H1 (cell line): ENCODE measurements around the gene SEC61G. TPM values are rescaled to one million over a fixed set of nuclear protein-coding genes. Genes with fewer than 3 reads are reported as not detected.

ENCODE experiments used
- E2F6 ChIP-seq: IDR thresholded peaks from 2 replicates; pipeline ENCODE4 v1.6.1; 2012; ENCODE audit warnings: inconsistent platforms
- EZH2 ChIP-seq: fragments of 200-600 bp; sonication (generic); IDR thresholded peaks from 2 replicates; pipeline ENCODE4 v1.7.1; 2012; ENCODE audit warnings: low read depth, mild to moderate bottlenecking, moderate library complexity, low read length, inconsistent platforms; ENCODE audit not compliant: severe bottlenecking
- FOSL1 ChIP-seq: IDR thresholded peaks from 2 replicates; pipeline ENCODE4 v1.6.1; 2011; ENCODE audit warnings: mild to moderate bottlenecking, low read depth, low read length, moderate library complexity; ENCODE audit not compliant: insufficient read depth
- JUND ChIP-seq: IDR thresholded peaks from 2 replicates; pipeline ENCODE4 v1.6.1; 2011; ENCODE audit warnings: mild to moderate bottlenecking, improper control_type of control experiment, low read length
- KDM1A ChIP-seq: fragments of 200-600, 300-600 bp; sonication (generic); IDR thresholded peaks from 2 replicates; pipeline ENCODE4 v1.7.1; 2016; ENCODE audit warnings: mild to moderate bottlenecking, low read length, borderline replicate concordance
- RAD21 ChIP-seq, 2 experiments: IDR thresholded peaks in 1 of 2; conservative IDR thresholded peaks in 1 of 2; 2 replicates each; pipeline ENCODE4 v1.6.1; 2011; ENCODE audit warnings: low read depth in 2 of 2, low read length in 2 of 2, improper control_type of control experiment in 1 of 2, inconsistent platforms in 1 of 2, mild to moderate bottlenecking in 1 of 2, moderate library complexity in 1 of 2
- TEAD4 ChIP-seq: IDR thresholded peaks from 2 replicates; pipeline ENCODE4 v1.6.1; 2012; ENCODE audit warnings: low read depth, low read length, inconsistent platforms, mixed read lengths
- USF2 ChIP-seq: IDR thresholded peaks from 2 replicates; pipeline ENCODE4 v1.6.1; 2011; ENCODE audit warnings: low read length, improper control_type of control experiment
- polyA plus RNA-seq, 7 experiments: library from polyadenylated mRNA; depleted of rRNA in 3 of 7; stranded (reverse) in 5 of 7; unstranded in 2 of 7; fragments of >200 nt in 5 of 7; fragments of 200-250 nt in 2 of 7; gene quantifications; 1 replicate in 5 of 7; 2 replicates in 1 of 7; 4 replicates in 1 of 7; pipeline versions ENCODE4 v1.2.1 to v1.2.3, GENCODE V29; 2011 to 2013; ENCODE audit warnings: missing spikeins in 2 of 7, mixed read lengths in 2 of 7
- total RNA-seq: library from RNA; stranded (reverse); fragmentation: NEBNext Ultra II Directional; extraction: Animal tissue kit (Norgen Biotek cat#: 25700); gene quantifications from 2 replicates; pipeline ENCODE4 v1.2.1, GENCODE V29; 2021
- TF ChIP-seq, protein P1 (sequence below): fragments of 300-600 bp; sonication (generic); IDR thresholded peaks from 2 replicates; pipeline ENCODE4 v1.7.1; 2012; ENCODE audit warnings: low read length, moderate library complexity, mild to moderate bottlenecking, inconsistent platforms; ENCODE audit not compliant: insufficient replicate concordance

Gene SEC61G
- total and polyA plus RNA-seq, 2 of the 8 experiments (the other 6 are each of a cell fraction or from before 2014, with no cell fraction given) = 142 to 274 TPM

DNA sequence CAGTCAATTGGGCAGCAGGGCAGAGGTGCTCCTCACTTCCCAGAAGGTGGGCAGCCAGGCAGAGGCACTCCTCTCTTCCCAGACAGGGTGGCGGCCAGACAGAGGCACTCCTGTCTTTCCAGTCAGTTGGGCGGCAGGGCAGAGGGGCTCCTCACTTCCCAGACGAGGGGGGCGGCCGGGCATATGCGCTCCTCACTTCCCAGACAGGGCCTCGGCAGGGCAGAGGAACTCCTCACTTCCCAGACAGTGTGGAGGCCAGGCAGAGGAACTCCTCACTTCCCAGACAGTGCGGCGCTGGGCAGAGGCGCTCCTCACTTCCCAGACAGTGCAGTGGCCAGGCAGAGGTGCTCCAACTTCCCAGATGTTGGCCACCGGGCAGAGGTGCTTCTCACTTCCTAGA is 33.4 kb upstream of the SEC61G start (continued):
- TF ChIP-seq, protein P1, sequence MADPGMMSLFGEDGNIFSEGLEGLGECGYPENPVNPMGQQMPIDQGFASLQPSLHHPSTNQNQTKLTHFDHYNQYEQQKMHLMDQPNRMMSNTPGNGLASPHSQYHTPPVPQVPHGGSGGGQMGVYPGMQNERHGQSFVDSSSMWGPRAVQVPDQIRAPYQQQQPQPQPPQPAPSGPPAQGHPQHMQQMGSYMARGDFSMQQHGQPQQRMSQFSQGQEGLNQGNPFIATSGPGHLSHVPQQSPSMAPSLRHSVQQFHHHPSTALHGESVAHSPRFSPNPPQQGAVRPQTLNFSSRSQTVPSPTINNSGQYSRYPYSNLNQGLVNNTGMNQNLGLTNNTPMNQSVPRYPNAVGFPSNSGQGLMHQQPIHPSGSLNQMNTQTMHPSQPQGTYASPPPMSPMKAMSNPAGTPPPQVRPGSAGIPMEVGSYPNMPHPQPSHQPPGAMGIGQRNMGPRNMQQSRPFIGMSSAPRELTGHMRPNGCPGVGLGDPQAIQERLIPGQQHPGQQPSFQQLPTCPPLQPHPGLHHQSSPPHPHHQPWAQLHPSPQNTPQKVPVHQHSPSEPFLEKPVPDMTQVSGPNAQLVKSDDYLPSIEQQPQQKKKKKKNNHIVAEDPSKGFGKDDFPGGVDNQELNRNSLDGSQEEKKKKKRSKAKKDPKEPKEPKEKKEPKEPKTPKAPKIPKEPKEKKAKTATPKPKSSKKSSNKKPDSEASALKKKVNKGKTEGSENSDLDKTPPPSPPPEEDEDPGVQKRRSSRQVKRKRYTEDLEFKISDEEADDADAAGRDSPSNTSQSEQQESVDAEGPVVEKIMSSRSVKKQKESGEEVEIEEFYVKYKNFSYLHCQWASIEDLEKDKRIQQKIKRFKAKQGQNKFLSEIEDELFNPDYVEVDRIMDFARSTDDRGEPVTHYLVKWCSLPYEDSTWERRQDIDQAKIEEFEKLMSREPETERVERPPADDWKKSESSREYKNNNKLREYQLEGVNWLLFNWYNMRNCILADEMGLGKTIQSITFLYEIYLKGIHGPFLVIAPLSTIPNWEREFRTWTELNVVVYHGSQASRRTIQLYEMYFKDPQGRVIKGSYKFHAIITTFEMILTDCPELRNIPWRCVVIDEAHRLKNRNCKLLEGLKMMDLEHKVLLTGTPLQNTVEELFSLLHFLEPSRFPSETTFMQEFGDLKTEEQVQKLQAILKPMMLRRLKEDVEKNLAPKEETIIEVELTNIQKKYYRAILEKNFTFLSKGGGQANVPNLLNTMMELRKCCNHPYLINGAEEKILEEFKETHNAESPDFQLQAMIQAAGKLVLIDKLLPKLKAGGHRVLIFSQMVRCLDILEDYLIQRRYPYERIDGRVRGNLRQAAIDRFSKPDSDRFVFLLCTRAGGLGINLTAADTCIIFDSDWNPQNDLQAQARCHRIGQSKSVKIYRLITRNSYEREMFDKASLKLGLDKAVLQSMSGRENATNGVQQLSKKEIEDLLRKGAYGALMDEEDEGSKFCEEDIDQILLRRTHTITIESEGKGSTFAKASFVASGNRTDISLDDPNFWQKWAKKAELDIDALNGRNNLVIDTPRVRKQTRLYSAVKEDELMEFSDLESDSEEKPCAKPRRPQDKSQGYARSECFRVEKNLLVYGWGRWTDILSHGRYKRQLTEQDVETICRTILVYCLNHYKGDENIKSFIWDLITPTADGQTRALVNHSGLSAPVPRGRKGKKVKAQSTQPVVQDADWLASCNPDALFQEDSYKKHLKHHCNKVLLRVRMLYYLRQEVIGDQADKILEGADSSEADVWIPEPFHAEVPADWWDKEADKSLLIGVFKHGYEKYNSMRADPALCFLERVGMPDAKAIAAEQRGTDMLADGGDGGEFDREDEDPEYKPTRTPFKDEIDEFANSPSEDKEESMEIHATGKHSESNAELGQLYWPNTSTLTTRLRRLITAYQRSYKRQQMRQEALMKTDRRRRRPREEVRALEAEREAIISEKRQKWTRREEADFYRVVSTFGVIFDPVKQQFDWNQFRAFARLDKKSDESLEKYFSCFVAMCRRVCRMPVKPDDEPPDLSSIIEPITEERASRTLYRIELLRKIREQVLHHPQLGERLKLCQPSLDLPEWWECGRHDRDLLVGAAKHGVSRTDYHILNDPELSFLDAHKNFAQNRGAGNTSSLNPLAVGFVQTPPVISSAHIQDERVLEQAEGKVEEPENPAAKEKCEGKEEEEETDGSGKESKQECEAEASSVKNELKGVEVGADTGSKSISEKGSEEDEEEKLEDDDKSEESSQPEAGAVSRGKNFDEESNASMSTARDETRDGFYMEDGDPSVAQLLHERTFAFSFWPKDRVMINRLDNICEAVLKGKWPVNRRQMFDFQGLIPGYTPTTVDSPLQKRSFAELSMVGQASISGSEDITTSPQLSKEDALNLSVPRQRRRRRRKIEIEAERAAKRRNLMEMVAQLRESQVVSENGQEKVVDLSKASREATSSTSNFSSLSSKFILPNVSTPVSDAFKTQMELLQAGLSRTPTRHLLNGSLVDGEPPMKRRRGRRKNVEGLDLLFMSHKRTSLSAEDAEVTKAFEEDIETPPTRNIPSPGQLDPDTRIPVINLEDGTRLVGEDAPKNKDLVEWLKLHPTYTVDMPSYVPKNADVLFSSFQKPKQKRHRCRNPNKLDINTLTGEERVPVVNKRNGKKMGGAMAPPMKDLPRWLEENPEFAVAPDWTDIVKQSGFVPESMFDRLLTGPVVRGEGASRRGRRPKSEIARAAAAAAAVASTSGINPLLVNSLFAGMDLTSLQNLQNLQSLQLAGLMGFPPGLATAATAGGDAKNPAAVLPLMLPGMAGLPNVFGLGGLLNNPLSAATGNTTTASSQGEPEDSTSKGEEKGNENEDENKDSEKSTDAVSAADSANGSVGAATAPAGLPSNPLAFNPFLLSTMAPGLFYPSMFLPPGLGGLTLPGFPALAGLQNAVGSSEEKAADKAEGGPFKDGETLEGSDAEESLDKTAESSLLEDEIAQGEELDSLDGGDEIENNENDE = no peak
- TF ChIP-seq KDM1A = no peak
- TF ChIP-seq FOSL1 = no peak
- TF ChIP-seq TEAD4 = no peak
- no peak for TF ChIP-seq USF2
- TF ChIP-seq JUND = no peak
- TF ChIP-seq E2F6 = no peak
- no peak for TF ChIP-seq EZH2
- no peak for TF ChIP-seq RAD21 (IDR thresholded peaks at IDR 0.05 in 1 of 2, conservative IDR thresholded peaks at IDR 0.05 in 1 of 2; ENCODE audit: low read depth in 2 of 2, low read length in 2 of 2)
